NCI-H146 treated with DMSO at 0.1 percent for 48 hours (cell line): ENCODE data around the gene LARGE1.
A peak's percentile ranks its signal among the peaks of the same experiment; 100 is the strongest.

Experiments
- DNase-seq: peaks from one replicate; lab custom pipeline; 2025; ENCODE audit not compliant: unreplicated experiment; lab: John Stamatoyannopoulos, UW

Gene LARGE1

GRCh38 chr22:33785283-33785968, 134.8 kb downstream of the LARGE1 start:
- DNase-seq = peak; percentile 10

DNA sequence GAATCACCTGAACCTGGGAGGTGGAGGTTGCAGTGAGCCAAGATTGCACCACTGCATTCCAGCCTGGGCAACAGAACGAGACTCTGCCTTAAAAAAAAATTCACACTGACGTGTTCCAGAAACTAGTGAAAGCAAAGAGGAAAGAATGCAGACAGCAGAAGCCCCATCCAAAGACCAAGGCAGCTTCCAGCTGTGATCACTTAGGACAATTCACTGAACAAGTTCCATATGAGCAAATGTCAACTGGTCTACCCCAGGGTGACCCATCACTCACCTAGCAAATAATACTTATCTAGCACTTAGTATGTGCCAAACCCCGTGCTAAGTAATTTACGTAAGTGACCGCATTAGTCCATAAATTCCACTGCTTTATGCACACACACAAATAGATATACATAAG, 138.9 kb downstream of the LARGE1 start:
- DNase-seq = no peak

GRCh38 chr22:33780531-33781136, 139.6 kb downstream of the LARGE1 start:
- no peak for DNase-seq

GRCh38 chr22:33779243-33779642, 141.0 kb downstream of the LARGE1 start:
- no peak for DNase-seq

DNA sequence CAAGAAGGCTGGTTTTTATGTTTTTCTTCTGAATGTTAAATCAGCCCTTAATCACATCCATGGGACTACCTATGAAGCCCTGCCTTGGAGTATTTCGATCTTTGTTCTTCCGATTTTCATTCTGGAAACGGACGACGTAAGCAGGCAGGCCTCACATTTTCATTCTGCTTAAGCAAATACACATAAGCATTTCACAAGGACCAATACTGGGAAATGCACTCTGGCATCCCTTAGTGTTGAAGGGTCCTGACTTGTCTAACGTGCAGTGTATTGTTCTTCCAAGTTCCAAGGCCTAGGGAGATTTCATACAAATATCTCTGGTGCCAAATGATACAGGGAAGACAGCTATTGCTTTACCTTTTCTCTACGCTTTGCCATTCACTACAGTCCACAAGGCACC, 143.8 kb downstream of the LARGE1 start:
- no peak for DNase-seq

- no peak for DNase-seq
Measured at GRCh38 chr22:33774781-33775180, 145.5 kb downstream of the LARGE1 start.

DNA sequence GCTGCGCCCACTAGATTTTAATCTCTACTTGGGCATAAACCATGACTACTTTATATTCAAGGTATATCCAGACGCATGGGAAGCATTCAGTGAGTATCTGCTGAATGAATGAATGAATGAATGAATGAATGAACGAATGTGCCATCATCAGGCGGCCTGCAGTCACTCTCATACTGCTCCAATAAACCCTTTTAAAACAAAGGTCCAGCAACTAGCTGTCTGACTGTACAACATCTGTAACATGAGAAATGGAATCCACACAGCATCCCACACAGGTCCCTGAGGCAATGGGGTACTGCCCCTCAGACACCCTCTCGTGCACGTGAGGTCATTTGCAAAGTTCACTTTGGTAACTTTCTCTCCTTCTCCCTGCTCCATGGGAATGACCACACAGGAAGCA, 147.5 kb downstream of the LARGE1 start:
- no peak for DNase-seq

GRCh38 chr22:33771136-33771535, 149.1 kb downstream of the LARGE1 start:
- no peak for DNase-seq

GRCh38 chr22:33770723-33771122, 149.6 kb downstream of the LARGE1 start:
- DNase-seq = no peak

GRCh38 chr22:33766091-33766490, 154.2 kb downstream of the LARGE1 start:
- no peak for DNase-seq

DNA sequence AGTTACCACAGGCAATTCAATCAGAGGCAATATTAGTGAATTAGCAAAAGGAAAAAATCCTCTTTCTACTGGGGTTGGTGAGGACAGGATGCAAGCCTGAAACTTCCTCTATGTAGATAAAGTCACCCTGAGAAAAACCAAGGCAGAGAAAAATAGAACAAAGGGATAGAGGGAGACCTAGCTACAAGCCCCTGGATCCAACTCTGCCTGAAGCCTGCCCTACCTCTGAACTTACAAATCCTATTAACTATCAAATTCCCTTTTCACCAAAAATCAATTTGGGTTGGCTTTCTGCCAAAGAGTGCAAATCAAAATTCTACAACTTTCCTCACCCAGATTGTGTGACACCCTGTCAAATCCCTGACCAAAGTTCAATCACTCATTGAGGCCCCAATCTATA, 161.3 kb downstream of the LARGE1 start:
- DNase-seq = no peak

DNA sequence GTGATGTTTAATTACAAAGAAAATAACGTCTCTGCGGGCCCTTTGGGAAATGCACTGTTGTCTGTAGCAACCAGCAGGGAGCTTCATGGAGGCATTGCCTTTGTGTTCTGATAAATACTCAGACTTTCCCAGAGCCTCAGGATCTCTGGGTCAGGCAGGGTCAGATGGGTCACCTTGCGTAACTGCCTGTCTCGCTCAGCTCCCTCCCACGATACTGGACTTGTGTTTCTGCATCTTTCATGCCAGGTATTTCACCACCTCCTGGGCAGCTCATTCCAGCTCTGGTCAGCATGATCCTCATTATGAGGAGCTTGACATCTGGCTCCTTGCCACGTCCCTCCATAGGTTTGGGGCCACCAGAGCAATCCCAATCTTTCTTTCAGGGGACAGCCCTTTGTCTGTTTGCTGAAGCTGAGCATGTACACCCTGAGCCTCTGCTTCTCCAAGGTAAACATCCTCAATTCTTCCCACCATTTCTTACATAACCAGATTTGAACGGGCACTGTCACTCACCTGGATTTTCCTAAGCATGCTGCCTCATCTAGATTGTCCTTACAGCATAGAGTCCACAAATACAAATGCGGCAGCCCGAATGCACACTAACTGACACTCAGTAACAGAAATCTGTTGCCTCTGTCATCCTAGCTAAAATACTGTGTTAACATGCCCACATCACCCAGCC, 162.3 kb downstream of the LARGE1 start:
- DNase-seq = no peak

DNA sequence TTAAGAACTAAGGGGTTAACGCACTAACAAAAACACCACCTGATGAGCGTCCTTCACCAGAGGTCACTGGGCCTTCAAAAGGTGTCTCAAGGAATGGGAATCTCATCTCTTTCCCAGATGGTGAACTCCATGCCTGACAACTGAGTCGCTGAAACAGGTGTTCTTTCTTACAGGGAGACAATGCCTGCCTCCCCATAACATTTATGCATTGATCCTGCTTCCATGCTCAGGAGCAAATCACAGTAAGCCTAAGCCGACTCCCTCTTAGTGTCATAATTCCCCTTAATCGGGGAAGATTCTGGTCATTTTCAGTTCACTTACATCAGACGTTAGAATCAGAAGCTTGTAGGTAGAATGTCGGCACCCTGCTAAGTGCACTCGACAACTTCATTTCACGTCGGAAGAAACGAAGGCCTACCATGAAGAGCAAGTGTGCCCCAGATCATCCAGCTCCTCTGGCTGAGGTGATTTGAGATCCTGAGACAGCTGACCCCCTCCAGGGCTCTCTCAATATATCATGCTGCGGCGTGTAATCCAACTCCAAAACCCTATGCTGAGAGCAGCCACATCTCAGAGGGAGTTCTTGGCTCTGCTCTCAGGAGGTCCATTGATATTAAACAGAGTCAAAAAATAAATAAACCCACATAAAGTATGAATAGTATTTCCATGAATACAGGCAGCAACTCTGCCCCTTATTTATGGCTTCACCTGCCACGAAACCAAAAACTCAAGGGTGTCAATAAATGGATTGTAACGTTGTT, 163.1 kb downstream of the LARGE1 start:
- DNase-seq = peak; percentile 76

DNA sequence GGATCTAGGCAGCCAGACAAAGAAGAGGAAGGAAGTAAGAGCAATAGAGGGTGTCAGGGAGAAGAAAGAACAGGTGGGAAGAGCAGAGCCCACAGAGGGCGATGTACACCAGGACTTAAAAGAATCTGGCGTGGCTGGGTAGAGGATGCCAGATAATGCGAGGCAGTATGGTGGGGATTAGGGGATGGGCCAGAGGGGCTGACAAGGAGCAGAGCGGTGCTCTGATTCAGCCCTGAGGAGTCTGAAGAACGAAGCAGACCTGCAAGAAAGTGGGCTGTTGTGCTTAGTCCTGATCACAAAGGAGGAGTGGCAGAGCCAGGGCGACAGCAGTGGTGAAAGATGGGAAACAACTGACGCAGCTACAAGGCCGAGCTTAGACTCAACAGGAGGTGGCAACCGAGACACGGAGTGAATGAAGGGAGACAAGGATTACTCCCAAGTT, 163.7 kb downstream of the LARGE1 start:
- DNase-seq = no peak

- DNase-seq = no peak
Measured at GRCh38 chr22:33748714-33749113, 171.6 kb downstream of the LARGE1 start.

- peak; percentile 49 for DNase-seq
Measured at GRCh38 chr22:33747576-33748180, 172.6 kb downstream of the LARGE1 start.

GRCh38 chr22:33747029-33747428, 173.2 kb downstream of the LARGE1 start:
- DNase-seq = no peak

- DNase-seq = no peak
Measured at GRCh38 chr22:33746501-33746928, 173.8 kb downstream of the LARGE1 start.

GRCh38 chr22:33745501-33745900, 174.8 kb downstream of the LARGE1 start:
- no peak for DNase-seq

- DNase-seq = no peak
Measured at GRCh38 chr22:33743756-33744155, 176.5 kb downstream of the LARGE1 start.

- DNase-seq = no peak
Measured at GRCh38 chr22:33741025-33741424, 179.3 kb downstream of the LARGE1 start.
